Measurements from ENCODE around the gene LRRC7. TPM values are rescaled to one million over a fixed set of nuclear protein-coding genes. Genes with fewer than 3 reads are reported as not detected.

LRRC7 gene
- total RNA-seq, 2 experiments from 2014 or later: 0.14 to 0.20 TPM

- H3K36me3 ChIP-seq (ENCODE audit: insufficient read depth, low read length): no peaks in the 10 kb centered on the region
- no peaks in the 10 kb centered on the region for H3K27me3 ChIP-seq (ENCODE audit: control insufficient read depth in 1 of 2, insufficient read depth in 2 of 2, low read length in 2 of 2)
- H3K27ac ChIP-seq (ENCODE audit: low read depth in 1 of 2, low read length in 2 of 2): no peak overlapping the region
- intact Hi-C loops (cut with DNase I, micrococcal nuclease): no loop called here
- Mint-ChIP-seq H3K4me3 (no peak overlapping the region), H3K36me3 (ENCODE audit: low read depth) (no peaks in the 10 kb centered on the region), H3K27me3 (no peaks in the 10 kb centered on the region), H3K27ac (no peak overlapping the region), H3K4me1 (ENCODE audit: low read depth) (no peaks in the 10 kb centered on the region), H3K9me3 (peaks cover 7% of the 10 kb centered on the region)
- TF ChIP-seq CTCF (IDR thresholded peaks at IDR 0.05): no peak
- POLR2A ChIA-PET: no interaction called here
- ATAC-seq (ENCODE audit: poor library complexity) (no peak), DNase-seq (no peak)
- H3K4me1 ChIP-seq (ENCODE audit: insufficient read depth, low read length): no peaks in the 10 kb centered on the region
- no peaks in the 10 kb centered on the region for H3K9me3 ChIP-seq (ENCODE audit: control insufficient read depth in 1 of 2, insufficient read depth in 1 of 2, low read length in 2 of 2)
- CTCF ChIA-PET: no interaction called here
- no peak overlapping the region for H3K4me3 ChIP-seq (ENCODE audit: low read length)
Measured at GRCh38 chr1:69845655-69846054, 277.9 kb downstream of the LRRC7 start.

GRCh38 chr1:69846267-69846666 is 278.5 kb downstream of the LRRC7 start:
- Histone ChIP-seq H3K27me3 (ENCODE audit: control insufficient read depth in 1 of 2, insufficient read depth in 2 of 2, low read length in 2 of 2) (no peaks in the 10 kb centered on the region), H3K9me3 (ENCODE audit: control insufficient read depth in 1 of 2, insufficient read depth in 1 of 2, low read length in 2 of 2) (no peaks in the 10 kb centered on the region), H3K4me3 (ENCODE audit: low read length) (no peak overlapping the region), H3K36me3 (ENCODE audit: insufficient read depth, low read length) (no peaks in the 10 kb centered on the region), H3K27ac (ENCODE audit: low read depth in 1 of 2, low read length in 2 of 2) (no peak overlapping the region), H3K4me1 (ENCODE audit: insufficient read depth, low read length) (no peaks in the 10 kb centered on the region)
- ATAC-seq (ENCODE audit: poor library complexity): no peak
- no peak for TF ChIP-seq CTCF (IDR thresholded peaks at IDR 0.05)
- peaks cover 5% of the 10 kb centered on the region for H3K9me3 Mint-ChIP-seq
- H3K4me1 Mint-ChIP-seq (ENCODE audit: low read depth): no peaks in the 10 kb centered on the region
- no peak overlapping the region for H3K4me3 Mint-ChIP-seq
- no peak for DNase-seq
- H3K36me3 Mint-ChIP-seq (ENCODE audit: low read depth): no peaks in the 10 kb centered on the region
- intact Hi-C loops (cut with DNase I, micrococcal nuclease): no loop called here
- CTCF ChIA-PET: no interaction called here
- no peaks in the 10 kb centered on the region for H3K27me3 Mint-ChIP-seq
- no peak overlapping the region for H3K27ac Mint-ChIP-seq
- POLR2A ChIA-PET: no interaction called here

- no peaks in the 10 kb centered on the region for H3K9me3 ChIP-seq (ENCODE audit: control insufficient read depth in 1 of 2, insufficient read depth in 1 of 2, low read length in 2 of 2)
- DNase-seq: no peak
- CTCF ChIA-PET: no interaction called here
- no peak for ATAC-seq (ENCODE audit: poor library complexity)
- H3K27me3 ChIP-seq (ENCODE audit: control insufficient read depth in 1 of 2, insufficient read depth in 2 of 2, low read length in 2 of 2): no peaks in the 10 kb centered on the region
- Mint-ChIP-seq H3K27ac (no peak overlapping the region), H3K9me3 (peaks cover 5% of the 10 kb centered on the region), H3K4me1 (ENCODE audit: low read depth) (no peaks in the 10 kb centered on the region), H3K4me3 (no peak overlapping the region), H3K36me3 (ENCODE audit: low read depth) (no peaks in the 10 kb centered on the region), H3K27me3 (no peaks in the 10 kb centered on the region)
- POLR2A ChIA-PET: no interaction called here
- no peak overlapping the region for H3K27ac ChIP-seq (ENCODE audit: low read depth in 1 of 2, low read length in 2 of 2)
- H3K4me1 ChIP-seq (ENCODE audit: insufficient read depth, low read length): no peaks in the 10 kb centered on the region
- TF ChIP-seq CTCF (IDR thresholded peaks at IDR 0.05): no peak
- no peak overlapping the region for H3K4me3 ChIP-seq (ENCODE audit: low read length)
- no peaks in the 10 kb centered on the region for H3K36me3 ChIP-seq (ENCODE audit: insufficient read depth, low read length)
- intact Hi-C loops (cut with DNase I, micrococcal nuclease): no loop called here
Measured at GRCh38 chr1:69847670-69848069, 279.9 kb downstream of the LRRC7 start.

Measured in CD4-positive, alpha-beta T cell (primary cell).